NCI-H1694 treated with DMSO at 0.1 percent for 48 hours (cell line): Measurements from ENCODE around the gene OR6K3.

Experiments
- DNase-seq: peaks from one replicate; lab custom pipeline; 2025; lab: John Stamatoyannopoulos, UW

OR6K3 gene

DNA sequence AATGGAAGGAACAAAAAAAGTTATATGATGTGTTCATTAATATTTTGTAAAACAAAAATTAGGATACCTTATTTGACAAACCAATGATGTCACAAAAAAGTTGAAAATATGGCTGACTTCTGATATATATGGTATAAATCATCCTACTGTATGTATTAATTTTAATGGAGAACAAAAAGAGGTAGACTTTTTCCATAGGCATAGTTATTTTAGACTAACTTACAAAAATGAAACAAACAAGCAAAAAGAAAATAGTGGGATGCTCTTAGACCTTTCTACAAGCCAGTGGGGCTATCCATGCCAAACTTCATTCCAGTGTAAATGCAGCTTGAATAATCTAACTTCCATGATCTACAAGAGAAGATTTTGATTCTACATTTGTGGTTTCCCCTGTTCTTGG lies 33.5 kb downstream of the OR6K3 start:
- no peak for DNase-seq

GRCh38 chr1:158686111-158687009 lies 34.2 kb downstream of the OR6K3 start, which contains the start of gene SPTA1:
TSS of gene SPTA1 (minus strand) at chr1:158686715. CDS start at chr1:158686517, 198 bp downstream.
- no peak for DNase-seq

DNA sequence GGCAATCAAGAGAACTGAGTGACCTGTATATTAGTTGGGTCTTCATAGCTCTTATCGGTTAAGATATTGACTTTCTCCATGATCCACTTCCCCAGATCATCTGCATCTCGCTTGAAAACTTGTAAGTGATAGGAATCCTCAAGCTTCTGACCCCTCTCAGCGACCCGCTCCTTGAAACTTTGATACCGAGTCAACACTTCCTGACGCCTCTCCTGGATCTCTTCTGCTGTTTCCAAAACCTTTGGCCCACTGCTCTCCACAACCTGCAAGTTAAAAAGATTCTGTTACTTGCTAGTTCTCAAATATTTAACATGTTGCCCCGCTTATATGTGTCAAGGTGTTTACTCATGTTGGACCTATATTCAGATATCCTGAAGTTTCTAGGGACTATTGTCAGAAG lies 35.4 kb downstream of the OR6K3 start:
- no peak for DNase-seq

- DNase-seq: no peak
These were observed 38.9 kb downstream of the OR6K3 start for GRCh38 chr1:158681606-158682005.

- DNase-seq: no peak
These were observed 41.2 kb downstream of the OR6K3 start for GRCh38 chr1:158679289-158679688.

GRCh38 chr1:158675563-158676323 lies 44.8 kb downstream of the OR6K3 start:
- DNase-seq: no peak

DNA sequence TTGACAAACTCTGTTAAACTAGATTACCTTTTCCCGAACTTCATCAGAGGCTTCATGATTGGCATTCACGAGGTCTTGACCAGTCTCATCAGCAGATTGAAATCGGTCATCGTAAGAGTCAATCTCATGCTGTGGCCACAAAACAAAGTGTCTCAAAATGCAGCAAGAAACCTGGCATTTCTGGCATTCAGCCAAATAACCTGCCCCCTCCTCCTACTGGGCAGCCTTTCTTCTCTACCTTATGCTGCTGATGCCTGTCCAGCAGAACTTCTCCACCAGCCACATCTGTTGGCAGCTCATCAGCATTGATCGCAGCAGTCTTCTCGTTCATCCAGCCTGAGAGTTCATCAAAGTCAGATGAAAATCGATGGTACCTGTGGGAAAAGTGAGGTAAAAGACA lies 46.2 kb downstream of the OR6K3 start:
- no peak for DNase-seq
